ENCODE results near the gene BAIAP2L1. TPM values are rescaled to one million over a fixed set of nuclear protein-coding genes. Genes with fewer than 3 reads are reported as not detected.
"Not testable (repeated sequence)": the region's sequence is repeated elsewhere in the genome, so short reads cannot be mapped to it uniquely, and the experiment has no call there.

The BAIAP2L1 gene
- total RNA-seq, 2 experiments from 2014 or later, result 0.33 to 0.61 TPM

DNA sequence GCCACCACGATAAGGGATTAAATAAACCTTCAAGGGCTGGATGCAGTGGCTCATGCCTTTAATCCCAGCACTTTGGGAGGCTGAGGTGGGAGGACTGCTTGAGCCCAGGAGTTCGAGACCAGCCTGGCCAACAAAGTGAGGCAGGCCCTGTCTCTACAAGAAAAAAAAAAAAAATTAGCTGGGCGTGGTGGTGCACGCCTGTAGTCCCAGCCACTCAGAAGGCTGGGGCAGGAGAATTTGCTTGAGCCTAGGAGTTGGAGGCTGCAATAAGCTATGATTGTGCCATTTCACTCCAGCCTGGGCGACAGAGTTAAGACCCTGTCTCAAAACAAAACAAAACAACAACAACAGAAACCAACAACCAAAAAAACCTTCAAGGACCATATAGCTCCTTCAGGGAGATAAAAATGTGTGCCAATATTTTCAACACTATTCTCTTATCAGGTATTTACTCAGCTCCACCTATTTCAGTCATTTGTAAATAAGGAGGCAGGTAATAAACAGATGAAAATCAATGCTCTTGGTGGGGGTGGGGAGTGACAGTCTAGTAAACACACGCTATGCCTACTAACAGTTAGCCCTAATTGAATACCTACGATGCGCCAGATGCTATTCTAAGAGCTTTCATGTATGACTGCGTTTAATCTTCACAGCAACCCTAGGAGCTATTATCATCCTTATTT is 13.2 kb downstream of the BAIAP2L1 start:
- CTCF ChIA-PET, result interaction anchor here (1.0 kb wide), 1 partner anchor 14 kb away, joined by 3 read pairs; no protein-coding TSS in a partner anchor
- Histone ChIP-seq H3K36me3 (ENCODE audit: insufficient read depth, low read length) (no peaks in the 10 kb centered on the region), H3K4me1 (ENCODE audit: insufficient read depth, low read length) (no peaks in the 10 kb centered on the region), H3K27me3 (ENCODE audit: control insufficient read depth in 1 of 2, insufficient read depth in 2 of 2, low read length in 2 of 2) (peaks cover 0 to 3% of the 10 kb centered on the region in 2 experiments), H3K9me3 (ENCODE audit: control insufficient read depth in 1 of 2, insufficient read depth in 1 of 2, low read length in 2 of 2) (no peaks in the 10 kb centered on the region), H3K27ac (ENCODE audit: low read depth in 1 of 2, low read length in 2 of 2) (no peak overlapping the region), H3K4me3 (ENCODE audit: low read length) (no peak overlapping the region)
- TF ChIP-seq, protein P1, sequence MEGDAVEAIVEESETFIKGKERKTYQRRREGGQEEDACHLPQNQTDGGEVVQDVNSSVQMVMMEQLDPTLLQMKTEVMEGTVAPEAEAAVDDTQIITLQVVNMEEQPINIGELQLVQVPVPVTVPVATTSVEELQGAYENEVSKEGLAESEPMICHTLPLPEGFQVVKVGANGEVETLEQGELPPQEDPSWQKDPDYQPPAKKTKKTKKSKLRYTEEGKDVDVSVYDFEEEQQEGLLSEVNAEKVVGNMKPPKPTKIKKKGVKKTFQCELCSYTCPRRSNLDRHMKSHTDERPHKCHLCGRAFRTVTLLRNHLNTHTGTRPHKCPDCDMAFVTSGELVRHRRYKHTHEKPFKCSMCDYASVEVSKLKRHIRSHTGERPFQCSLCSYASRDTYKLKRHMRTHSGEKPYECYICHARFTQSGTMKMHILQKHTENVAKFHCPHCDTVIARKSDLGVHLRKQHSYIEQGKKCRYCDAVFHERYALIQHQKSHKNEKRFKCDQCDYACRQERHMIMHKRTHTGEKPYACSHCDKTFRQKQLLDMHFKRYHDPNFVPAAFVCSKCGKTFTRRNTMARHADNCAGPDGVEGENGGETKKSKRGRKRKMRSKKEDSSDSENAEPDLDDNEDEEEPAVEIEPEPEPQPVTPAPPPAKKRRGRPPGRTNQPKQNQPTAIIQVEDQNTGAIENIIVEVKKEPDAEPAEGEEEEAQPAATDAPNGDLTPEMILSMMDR (IDR thresholded peaks at IDR 0.05), result no peak
- no peak overlapping the region for H3K27ac Mint-ChIP-seq
- no peaks in the 10 kb centered on the region for H3K9me3 Mint-ChIP-seq
- ATAC-seq (ENCODE audit: poor library complexity) (no peak), DNase-seq (no peak)
- intact Hi-C loops (cut with DNase I, micrococcal nuclease), result no loop called here
- H3K36me3 Mint-ChIP-seq (ENCODE audit: low read depth), result no peaks in the 10 kb centered on the region
- no peaks in the 10 kb centered on the region for H3K27me3 Mint-ChIP-seq
- POLR2A ChIA-PET, result no interaction called here
- no peaks in the 10 kb centered on the region for H3K4me1 Mint-ChIP-seq (ENCODE audit: low read depth)
- H3K4me3 Mint-ChIP-seq, result no peak overlapping the region

DNA sequence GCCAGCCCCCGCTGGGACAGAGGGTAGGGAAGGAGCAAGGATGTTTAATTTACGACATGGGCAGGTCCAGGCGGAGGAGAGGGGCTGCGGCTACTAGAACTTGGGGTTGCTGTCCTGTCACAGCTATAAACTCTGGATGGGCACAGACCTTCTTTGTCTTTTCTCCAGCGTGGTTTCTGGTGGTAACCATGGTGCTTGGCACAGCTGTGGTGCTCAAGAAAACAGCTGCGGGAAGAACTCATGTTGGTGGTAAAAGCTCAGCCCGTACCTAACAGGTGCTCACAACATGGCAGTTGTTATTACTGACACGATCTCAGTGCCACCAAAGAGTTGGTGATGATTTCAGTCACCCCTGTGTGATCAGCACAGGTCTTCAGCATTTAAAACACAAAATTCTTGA is 13.8 kb downstream of the BAIAP2L1 start:
- no peaks in the 10 kb centered on the region for H3K4me1 ChIP-seq (ENCODE audit: insufficient read depth, low read length)
- H3K27me3 Mint-ChIP-seq, result no peaks in the 10 kb centered on the region
- H3K36me3 ChIP-seq (ENCODE audit: insufficient read depth, low read length), result no peaks in the 10 kb centered on the region
- no peaks in the 10 kb centered on the region for H3K9me3 ChIP-seq (ENCODE audit: control insufficient read depth in 1 of 2, insufficient read depth in 1 of 2, low read length in 2 of 2)
- H3K27ac Mint-ChIP-seq, result no peak overlapping the region
- H3K4me3 Mint-ChIP-seq, result no peak overlapping the region
- H3K27me3 ChIP-seq (ENCODE audit: control insufficient read depth in 1 of 2, insufficient read depth in 2 of 2, low read length in 2 of 2), result peaks cover 0 to 3% of the 10 kb centered on the region in 2 experiments
- H3K4me3 ChIP-seq (ENCODE audit: low read length), result no peak overlapping the region
- ATAC-seq (ENCODE audit: poor library complexity) (no peak), DNase-seq (peak in 2 of 14 experiments; percentile 5 to 8)
- no peaks in the 10 kb centered on the region for H3K9me3 Mint-ChIP-seq
- ChIA-PET CTCF (interaction anchor here (1.0 kb wide), 1 partner anchor 15 kb away, joined by 3 read pairs; no protein-coding TSS in a partner anchor), POLR2A (no interaction called here)
- no peaks in the 10 kb centered on the region for H3K36me3 Mint-ChIP-seq (ENCODE audit: low read depth)
- intact Hi-C loops (cut with DNase I, micrococcal nuclease), result no loop called here
- no peak overlapping the region for H3K27ac ChIP-seq (ENCODE audit: low read depth in 1 of 2, low read length in 2 of 2)
- TF ChIP-seq, protein P1 (IDR thresholded peaks at IDR 0.05), result no peak
- no peaks in the 10 kb centered on the region for H3K4me1 Mint-ChIP-seq (ENCODE audit: low read depth)

DNA sequence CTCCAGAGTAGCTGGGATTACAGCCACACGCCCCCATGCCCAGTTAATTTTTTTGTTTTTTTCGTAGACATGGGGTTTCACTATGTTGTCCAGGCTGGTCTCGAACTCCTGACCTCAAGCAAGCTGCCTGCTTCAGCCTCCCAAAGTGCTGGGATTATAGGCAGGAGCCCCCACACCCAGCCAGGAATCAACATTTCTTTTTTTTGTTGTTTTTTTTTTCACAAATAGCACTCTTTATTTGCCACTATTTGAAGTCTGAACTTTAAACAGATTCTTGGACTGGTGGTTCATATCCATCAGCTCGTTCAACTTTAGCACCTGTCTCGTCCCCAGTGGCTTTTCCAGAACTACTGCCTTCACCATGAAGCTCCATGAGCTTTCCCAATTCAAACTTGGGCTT is 15.4 kb downstream of the BAIAP2L1 start:
- DNase-seq; POLR2A ChIA-PET; H3K27ac ChIP-seq (ENCODE audit: low read depth in 1 of 2, low read length in 2 of 2); H3K27me3 Mint-ChIP-seq; H3K4me3 ChIP-seq (ENCODE audit: low read length); CTCF ChIA-PET; H3K27me3 ChIP-seq (ENCODE audit: control insufficient read depth in 1 of 2, insufficient read depth in 2 of 2, low read length in 2 of 2); ATAC-seq (ENCODE audit: poor library complexity); H3K36me3 Mint-ChIP-seq (ENCODE audit: low read depth); H3K4me1 ChIP-seq (ENCODE audit: insufficient read depth, low read length); H3K36me3 ChIP-seq (ENCODE audit: insufficient read depth, low read length); intact Hi-C loops (cut with DNase I, micrococcal nuclease); H3K4me3 Mint-ChIP-seq; H3K4me1 Mint-ChIP-seq (ENCODE audit: low read depth); H3K9me3 Mint-ChIP-seq; H3K9me3 ChIP-seq (ENCODE audit: control insufficient read depth in 1 of 2, insufficient read depth in 1 of 2, low read length in 2 of 2); H3K27ac Mint-ChIP-seq: not testable (repeated sequence)

Data from CD4-positive, alpha-beta T cell (primary cell).